ENCODE measurements around the gene SLC6A18. TPM values are rescaled to one million over a fixed set of nuclear protein-coding genes. Genes with fewer than 3 reads are reported as not detected.

The SLC6A18 gene
- total and polyA plus RNA-seq, 10 of the 15 experiments (the other 5 are each of a cell fraction or from before 2014, with no cell fraction given) = not detected

- SMC1A ChIA-PET (ENCODE audit: uncharacterized antibody, unreplicated experiment) = no interaction called here
- DNase-seq (ENCODE audit: low read depth, low spot score) = no peak
- Histone ChIP-seq H2AFZ (ENCODE audit: control insufficient read depth, low read depth, low read length) (no peak overlapping the region), H3K9me3 (replicated peaks; ENCODE audit: control insufficient read depth, insufficient read depth, low read length) (no peaks in the 10 kb centered on the region; the same call in 2 of the 3 replicates), H3K4me2 (ENCODE audit: control insufficient read depth, insufficient read depth) (no peak overlapping the region), H3K9ac (ENCODE audit: control insufficient read depth, insufficient read depth, low read length) (no peak overlapping the region), H3K4me3 (no peak overlapping the region), H3K4me1 (ENCODE audit: control insufficient read depth, insufficient read depth, low read length) (no peaks in the 10 kb centered on the region), H3K36me3 (ENCODE audit: control insufficient read depth in 2 of 2, insufficient read depth in 2 of 2, low read length in 1 of 2) (no peaks in the 10 kb centered on the region), H4K20me1 (ENCODE audit: control insufficient read depth, insufficient read depth) (no peaks in the 10 kb centered on the region), H3K79me2 (ENCODE audit: control insufficient read depth, insufficient read depth, low read length) (no peaks in the 10 kb centered on the region), H3K27ac (ENCODE audit: control insufficient read depth, insufficient read depth) (no peak overlapping the region), H3K27me3 (replicated peaks in 1 of 2; ENCODE audit: control insufficient read depth in 2 of 2, insufficient read depth in 2 of 2, low read length in 1 of 2) (no peaks in the 10 kb centered on the region; a peak in 1 of 4 replicates)
- intact Hi-C loops (cut with micrococcal nuclease; ENCODE audit: unreplicated experiment) (no loop called here), in situ Hi-C loops (cut with MboI) (no loop called here)
- BruUV-seq (replicated peaks) = no TSS peak
- CTCF ChIA-PET = no interaction called here
- ATAC-seq = no peak
- 44% methylated on average over 38 of the region's 38 CpGs for WGBS (ENCODE audit: insufficient coverage, insufficient replicate concordance, low lambda C conversion rate, missing lambda C conversion rate)
- POLR2A ChIA-PET = no interaction called here
- no peak for TF ChIP-seq PAX8 (IDR thresholded peaks at IDR 0.05)
- no peak for FAIRE-seq
- RAD21 ChIA-PET (ENCODE audit: unreplicated experiment) = no interaction called here
These were observed 5.9 kb upstream of the SLC6A18 start for GRCh38 chr5:1219098-1219767.

- POLR2A ChIA-PET = no interaction called here
These were observed 5.4 kb upstream of the SLC6A18 start for GRCh38 chr5:1219768-1220100.

More at GRCh38 chr5:1219768-1220100, 5.4 kb upstream of the SLC6A18 start:
- H3K36me3 ChIP-seq (ENCODE audit: control insufficient read depth in 2 of 2, insufficient read depth in 2 of 2, low read length in 1 of 2) = no peaks in the 10 kb centered on the region
- H3K4me2 ChIP-seq (ENCODE audit: control insufficient read depth, insufficient read depth) = no peak overlapping the region
- CTCF ChIA-PET = no interaction called here
- no peak overlapping the region for H3K9ac ChIP-seq (ENCODE audit: control insufficient read depth, insufficient read depth, low read length)
- H3K4me1 ChIP-seq (ENCODE audit: control insufficient read depth, insufficient read depth, low read length) = no peaks in the 10 kb centered on the region
- DNase-seq (ENCODE audit: low read depth, low spot score) (no peak), FAIRE-seq (no peak), ATAC-seq (no peak)
- no peaks in the 10 kb centered on the region; a peak in 1 of 4 replicates for H3K27me3 ChIP-seq (replicated peaks in 1 of 2; ENCODE audit: control insufficient read depth in 2 of 2, insufficient read depth in 2 of 2, low read length in 1 of 2)
- BruUV-seq (replicated peaks) = no TSS peak
- in situ Hi-C loops (cut with MboI) = no loop called here
- H3K9me3 ChIP-seq (replicated peaks; ENCODE audit: control insufficient read depth, insufficient read depth, low read length) = no peaks in the 10 kb centered on the region; the same call in 2 of the 3 replicates
- intact Hi-C loops (cut with micrococcal nuclease; ENCODE audit: unreplicated experiment) = no loop called here
- H3K4me3 ChIP-seq = no peak overlapping the region
- H4K20me1 ChIP-seq (ENCODE audit: control insufficient read depth, insufficient read depth) = no peaks in the 10 kb centered on the region
- no peak overlapping the region for H3K27ac ChIP-seq (ENCODE audit: control insufficient read depth, insufficient read depth)
- SMC1A ChIA-PET (ENCODE audit: uncharacterized antibody, unreplicated experiment) = no interaction called here
- no peak overlapping the region for H2AFZ ChIP-seq (ENCODE audit: control insufficient read depth, low read depth, low read length)
- RAD21 ChIA-PET (ENCODE audit: unreplicated experiment) = no interaction called here
- 35% methylated on average over 11 of the region's 11 CpGs for WGBS (ENCODE audit: insufficient coverage, insufficient replicate concordance, low lambda C conversion rate, missing lambda C conversion rate)
- H3K79me2 ChIP-seq (ENCODE audit: control insufficient read depth, insufficient read depth, low read length) = no peaks in the 10 kb centered on the region
- TF ChIP-seq POLR2AphosphoS2 (IDR thresholded peaks at IDR 0.05; ENCODE audit: low read depth, low read length) = no peak
- TF ChIP-seq TBL1XR1 (IDR thresholded peaks at IDR 0.05; ENCODE audit: low read depth, low read length) = no peak
- TF ChIP-seq MEF2A (IDR thresholded peaks at IDR 0.05; ENCODE audit: insufficient read depth, low read depth, low read length) = no peak
- TF ChIP-seq YY1 (IDR thresholded peaks at IDR 0.05; ENCODE audit: low read depth, low read length) = no peak
- TF ChIP-seq USF1 (IDR thresholded peaks at IDR 0.05; ENCODE audit: borderline replicate concordance, extremely low read length, insufficient read depth, low read depth, low read length) = no peak
- TF ChIP-seq FOS (IDR thresholded peaks at IDR 0.05; ENCODE audit: borderline replicate concordance, extremely low read depth, insufficient read length) = no peak
